ENCODE results near the gene ZNF516.

The ZNF516 gene

DNA sequence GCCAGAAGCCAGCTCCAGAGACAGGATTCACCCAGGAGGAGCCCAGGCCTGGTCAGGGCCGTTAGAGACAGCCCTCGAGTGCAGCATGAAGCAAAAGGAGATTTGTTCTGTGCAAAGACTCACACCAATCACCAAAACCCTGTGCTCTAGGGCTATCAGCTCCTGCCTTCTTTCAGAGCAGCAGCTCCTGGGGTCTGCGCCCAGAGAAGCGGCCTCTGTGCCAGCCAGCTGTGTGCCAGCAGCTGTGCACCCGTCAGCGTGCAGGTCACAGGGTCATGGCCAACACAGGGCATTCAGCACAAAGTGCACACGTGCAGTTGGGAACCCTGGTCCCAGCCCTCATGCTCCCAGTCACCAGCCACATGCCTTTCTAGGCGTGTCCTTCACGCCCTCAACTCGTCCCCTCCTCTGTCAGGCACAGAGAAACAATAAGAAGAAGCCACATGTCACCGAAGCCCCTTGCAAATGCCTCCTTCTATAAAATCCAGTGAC, 49.3 kb downstream of the ZNF516 start:
- H2BK120ac ChIP-seq (ENCODE audit: low read depth, low read length): no peak overlapping the region
- H3K4me3 ChIP-seq (ENCODE audit: low read length): no peak overlapping the region
- H4K8ac ChIP-seq (ENCODE audit: low read depth, low read length): no peak overlapping the region
- H3K18ac ChIP-seq (ENCODE audit: low read length): no peak overlapping the region
- no peaks in the 10 kb centered on the region for H3K79me1 ChIP-seq (ENCODE audit: low read length)
- no peak overlapping the region for H3K27ac ChIP-seq (ENCODE audit: low read depth, low read length)
- H2AK5ac ChIP-seq (ENCODE audit: low read length): no peak overlapping the region
- H3K27me3 ChIP-seq (ENCODE audit: insufficient read depth, low read length, poor library complexity): no peaks in the 10 kb centered on the region
- H3K9ac ChIP-seq (ENCODE audit: low read length): no peak overlapping the region
- H3K4me2 ChIP-seq (ENCODE audit: low read length): no peak overlapping the region
- H3K36me3 ChIP-seq (ENCODE audit: control insufficient read depth, insufficient read depth, low read length): no peaks in the 10 kb centered on the region
- peaks cover 4% of the 10 kb centered on the region for H3K4me1 ChIP-seq (ENCODE audit: control insufficient read depth, low read depth, low read length)
- no peak overlapping the region for H3K23ac ChIP-seq (ENCODE audit: low read length)
- H3K79me2 ChIP-seq (ENCODE audit: control insufficient read depth, insufficient read depth, low read length): no peaks in the 10 kb centered on the region
- no peak overlapping the region for H2BK5ac ChIP-seq (ENCODE audit: low read length)
- H3K56ac ChIP-seq (ENCODE audit: low read length): no peak overlapping the region
- H2BK15ac ChIP-seq (replicated peaks; ENCODE audit: low read depth): no peak overlapping the region
- H4K5ac ChIP-seq (ENCODE audit: low read length): no peak overlapping the region
- no CpG with 5 or more reads among the region's 11 CpGs for WGBS (ENCODE audit: extremely low coverage, insufficient coverage, low lambda C conversion rate)
- H3K4ac ChIP-seq (ENCODE audit: low read depth, low read length): no peak overlapping the region
- DNase-seq: no peak

DNA sequence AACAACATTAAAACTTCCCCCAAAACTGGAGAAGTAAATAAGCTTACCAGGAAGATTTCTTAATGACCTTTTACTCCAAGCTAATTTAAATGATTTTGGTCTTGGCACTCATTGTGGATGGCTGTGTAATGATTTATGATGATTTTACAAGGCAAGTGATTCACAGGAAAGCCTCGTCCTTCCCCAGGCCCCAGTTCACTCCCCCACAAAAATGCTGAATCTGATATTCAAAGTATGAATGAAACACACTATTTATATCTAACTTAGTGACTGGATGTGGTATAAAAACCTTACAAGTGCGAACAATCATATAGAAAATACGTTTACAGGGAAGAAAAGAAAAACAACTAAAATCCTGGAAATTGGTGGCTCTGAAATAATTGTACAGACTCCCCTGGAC, 49.8 kb downstream of the ZNF516 start:
- H3K9ac ChIP-seq (ENCODE audit: low read length): no peak overlapping the region
- H4K8ac ChIP-seq (ENCODE audit: low read depth, low read length): no peak overlapping the region
- no peaks in the 10 kb centered on the region for H3K79me2 ChIP-seq (ENCODE audit: control insufficient read depth, insufficient read depth, low read length)
- WGBS (ENCODE audit: extremely low coverage, insufficient coverage, low lambda C conversion rate): no CpG with 5 or more reads among the region's 3 CpGs
- no peak overlapping the region for H3K4me2 ChIP-seq (ENCODE audit: low read length)
- no peak overlapping the region for H2BK15ac ChIP-seq (replicated peaks; ENCODE audit: low read depth)
- no peak overlapping the region for H3K4me3 ChIP-seq (ENCODE audit: low read length)
- H3K4ac ChIP-seq (ENCODE audit: low read depth, low read length): no peak overlapping the region
- no peak overlapping the region for H3K27ac ChIP-seq (ENCODE audit: low read depth, low read length)
- H3K56ac ChIP-seq (ENCODE audit: low read length): no peak overlapping the region
- no peak overlapping the region for H2BK5ac ChIP-seq (ENCODE audit: low read length)
- H4K5ac ChIP-seq (ENCODE audit: low read length): no peak overlapping the region
- DNase-seq: no peak
- H2BK120ac ChIP-seq (ENCODE audit: low read depth, low read length): no peak overlapping the region
- no peaks in the 10 kb centered on the region for H3K27me3 ChIP-seq (ENCODE audit: insufficient read depth, low read length, poor library complexity)
- no peak overlapping the region for H2AK5ac ChIP-seq (ENCODE audit: low read length)
- no peaks in the 10 kb centered on the region for H3K79me1 ChIP-seq (ENCODE audit: low read length)
- no peaks in the 10 kb centered on the region for H3K36me3 ChIP-seq (ENCODE audit: control insufficient read depth, insufficient read depth, low read length)
- no peak overlapping the region for H3K18ac ChIP-seq (ENCODE audit: low read length)
- no peak overlapping the region for H3K23ac ChIP-seq (ENCODE audit: low read length)
- H3K4me1 ChIP-seq (ENCODE audit: control insufficient read depth, low read depth, low read length): no peaks in the 10 kb centered on the region

DNA sequence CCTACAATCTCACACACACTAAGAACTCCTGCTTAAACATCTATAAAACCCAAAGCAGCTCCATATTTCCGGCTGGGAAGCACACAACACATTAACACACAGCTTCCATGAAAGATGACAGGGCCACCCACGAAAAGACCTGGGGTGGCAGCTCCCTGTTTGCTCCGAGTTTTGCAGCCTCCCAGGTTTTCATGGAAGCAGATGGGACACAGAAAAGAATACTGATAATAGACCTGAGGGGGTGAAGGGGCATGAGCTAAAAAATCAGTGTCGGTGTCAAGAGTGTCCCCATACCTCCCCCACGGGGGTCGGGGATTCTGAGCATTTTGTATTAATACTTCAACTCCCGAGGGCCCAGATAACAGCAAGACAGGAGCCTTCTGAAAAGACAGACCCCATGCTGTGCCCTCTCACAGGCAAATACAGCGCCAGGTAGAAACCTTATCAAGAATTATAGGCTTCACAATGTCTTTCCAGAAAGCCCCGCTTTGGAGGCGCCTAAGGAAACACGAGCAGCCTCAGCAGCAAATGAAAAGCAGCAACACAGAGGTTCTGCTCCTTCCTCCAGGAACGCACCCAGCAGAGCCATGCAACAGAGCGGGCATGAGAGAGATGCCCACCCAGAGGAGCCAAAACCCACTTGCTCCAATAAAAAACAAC, 50.5 kb downstream of the ZNF516 start:
- H3K27me3 ChIP-seq (ENCODE audit: insufficient read depth, low read length, poor library complexity): no peaks in the 10 kb centered on the region
- no peak overlapping the region for H3K9ac ChIP-seq (ENCODE audit: low read length)
- no peak overlapping the region for H3K4ac ChIP-seq (ENCODE audit: low read depth, low read length)
- H3K79me1 ChIP-seq (ENCODE audit: low read length): no peaks in the 10 kb centered on the region
- H3K27ac ChIP-seq (ENCODE audit: low read depth, low read length): no peak overlapping the region
- no peak overlapping the region for H2AK5ac ChIP-seq (ENCODE audit: low read length)
- H3K4me2 ChIP-seq (ENCODE audit: low read length): no peak overlapping the region
- H3K36me3 ChIP-seq (ENCODE audit: control insufficient read depth, insufficient read depth, low read length): no peaks in the 10 kb centered on the region
- H3K23ac ChIP-seq (ENCODE audit: low read length): no peak overlapping the region
- no peak overlapping the region for H3K56ac ChIP-seq (ENCODE audit: low read length)
- no peak overlapping the region for H4K8ac ChIP-seq (ENCODE audit: low read depth, low read length)
- H4K5ac ChIP-seq (ENCODE audit: low read length): no peak overlapping the region
- DNase-seq: no peak
- H2BK120ac ChIP-seq (ENCODE audit: low read depth, low read length): no peak overlapping the region
- no peak overlapping the region for H2BK5ac ChIP-seq (ENCODE audit: low read length)
- H2BK15ac ChIP-seq (replicated peaks; ENCODE audit: low read depth): no peak overlapping the region
- no peaks in the 10 kb centered on the region for H3K79me2 ChIP-seq (ENCODE audit: control insufficient read depth, insufficient read depth, low read length)
- no peaks in the 10 kb centered on the region for H3K4me1 ChIP-seq (ENCODE audit: control insufficient read depth, low read depth, low read length)
- H3K18ac ChIP-seq (ENCODE audit: low read length): no peak overlapping the region
- no CpG with 5 or more reads among the region's 13 CpGs for WGBS (ENCODE audit: extremely low coverage, insufficient coverage, low lambda C conversion rate)
- H3K4me3 ChIP-seq (ENCODE audit: low read length): no peak overlapping the region

DNA sequence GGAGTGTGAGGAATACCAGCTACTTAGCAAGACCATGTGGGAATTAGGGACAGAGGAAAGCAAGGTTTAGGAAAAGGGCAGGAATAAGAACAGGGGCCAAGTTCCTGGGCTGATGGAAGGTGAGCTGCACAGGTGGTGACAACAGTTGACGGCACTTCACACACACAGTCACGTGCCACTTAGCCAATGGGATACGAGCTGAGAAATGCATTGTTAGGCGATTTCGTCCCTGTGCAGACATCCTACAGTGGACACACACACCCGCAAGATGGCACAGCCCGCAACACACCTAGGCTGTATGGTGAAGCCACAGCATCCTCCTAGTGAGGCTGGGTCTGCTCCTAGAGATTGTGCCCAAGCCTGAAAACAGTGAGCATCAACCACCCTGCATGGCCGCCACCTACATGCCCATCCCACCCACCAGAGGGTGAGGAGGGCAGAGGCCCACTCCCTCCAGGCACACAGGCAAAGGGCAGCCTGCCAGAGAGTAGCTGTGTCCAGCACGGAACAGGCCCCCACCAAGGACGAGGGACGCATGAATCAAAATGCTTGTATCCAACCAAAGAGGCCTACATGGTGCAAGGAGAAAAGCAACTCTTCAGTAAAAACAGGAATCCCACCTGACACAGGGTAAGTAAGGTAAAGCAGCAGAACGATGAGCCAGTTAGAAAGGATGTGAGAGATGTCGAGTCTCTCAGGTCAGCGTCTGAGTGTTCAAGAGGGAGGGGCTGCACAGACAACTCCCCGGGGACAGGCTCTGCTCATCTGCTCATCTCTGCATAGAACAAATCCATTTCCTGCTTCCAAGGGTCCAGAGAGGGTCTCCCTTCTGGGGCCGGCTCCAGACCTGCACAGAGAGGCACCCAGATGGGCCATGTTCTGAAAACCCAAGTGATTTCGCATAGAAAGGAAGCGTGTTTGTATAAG, 51.3 kb downstream of the ZNF516 start:
- Histone ChIP-seq H2AK5ac (ENCODE audit: low read length) (no peak overlapping the region), H3K56ac (ENCODE audit: low read length) (no peak overlapping the region), H3K27me3 (ENCODE audit: insufficient read depth, low read length, poor library complexity) (no peaks in the 10 kb centered on the region), H3K4me2 (ENCODE audit: low read length) (no peak overlapping the region), H3K79me2 (ENCODE audit: control insufficient read depth, insufficient read depth, low read length) (no peaks in the 10 kb centered on the region), H3K4me3 (ENCODE audit: low read length) (no peak overlapping the region), H2BK120ac (ENCODE audit: low read depth, low read length) (no peak overlapping the region), H2BK15ac (replicated peaks; ENCODE audit: low read depth) (no peak overlapping the region), H3K36me3 (ENCODE audit: control insufficient read depth, insufficient read depth, low read length) (no peaks in the 10 kb centered on the region), H3K4ac (ENCODE audit: low read depth, low read length) (no peak overlapping the region), H3K27ac (ENCODE audit: low read depth, low read length) (no peak overlapping the region), H3K4me1 (ENCODE audit: control insufficient read depth, low read depth, low read length) (no peaks in the 10 kb centered on the region), H3K9ac (ENCODE audit: low read length) (no peak overlapping the region), H4K5ac (ENCODE audit: low read length) (no peak overlapping the region), H3K23ac (ENCODE audit: low read length) (no peak overlapping the region), H2BK5ac (ENCODE audit: low read length) (no peak overlapping the region), H4K8ac (ENCODE audit: low read depth, low read length) (no peak overlapping the region), H3K79me1 (ENCODE audit: low read length) (no peaks in the 10 kb centered on the region), H3K18ac (ENCODE audit: low read length) (no peak overlapping the region)
- WGBS (ENCODE audit: extremely low coverage, insufficient coverage, low lambda C conversion rate): no CpG with 5 or more reads among the region's 18 CpGs
- no peak for DNase-seq

DNA sequence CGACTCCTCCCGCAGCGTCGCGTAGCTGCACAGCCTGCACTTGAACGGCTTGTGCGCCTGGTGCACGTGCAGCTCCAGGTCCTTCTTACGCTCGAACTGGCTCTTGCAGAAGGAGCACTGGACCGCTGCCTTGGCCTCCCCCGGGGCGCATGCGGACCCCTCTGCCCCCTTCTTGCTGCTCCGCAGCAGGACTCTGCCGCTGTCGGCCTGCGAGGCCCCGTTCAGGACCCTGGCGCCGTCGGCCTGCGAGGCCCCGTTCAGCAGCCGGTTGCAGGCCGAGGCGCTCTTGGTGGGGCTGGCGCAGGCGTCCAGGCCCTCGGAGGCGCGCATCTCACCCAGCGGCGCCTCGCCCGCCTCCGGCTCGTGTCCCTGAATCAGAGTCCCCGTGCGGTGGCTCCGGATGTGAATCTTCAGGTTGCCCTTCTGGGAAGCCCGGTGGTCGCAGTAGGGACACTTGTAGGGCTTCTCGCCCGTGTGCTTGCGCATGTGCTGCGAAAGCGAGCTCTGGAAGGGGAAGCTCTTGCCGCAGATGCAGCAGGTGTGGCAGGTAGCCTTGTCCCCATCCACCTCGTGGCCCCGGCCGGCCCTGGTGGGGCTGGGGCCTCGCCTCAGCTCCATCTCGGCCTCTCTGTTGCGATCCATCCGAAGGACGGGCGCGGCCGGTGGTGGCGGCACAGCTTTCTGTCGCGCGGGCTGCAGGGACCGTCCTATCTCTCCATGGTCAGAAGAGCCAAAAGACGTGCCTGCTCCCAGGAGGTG, 52.5 kb downstream of the ZNF516 start:
- Histone ChIP-seq H3K79me1 (ENCODE audit: low read length) (no peaks in the 10 kb centered on the region), H2BK15ac (replicated peaks; ENCODE audit: low read depth) (no peak overlapping the region), H3K23ac (ENCODE audit: low read length) (no peak overlapping the region), H3K18ac (ENCODE audit: low read length) (no peak overlapping the region), H3K27me3 (ENCODE audit: insufficient read depth, low read length, poor library complexity) (no peaks in the 10 kb centered on the region), H2BK5ac (ENCODE audit: low read length) (no peak overlapping the region), H3K4me2 (ENCODE audit: low read length) (no peak overlapping the region), H3K4me3 (ENCODE audit: low read length) (no peak overlapping the region), H3K36me3 (ENCODE audit: control insufficient read depth, insufficient read depth, low read length) (no peaks in the 10 kb centered on the region), H3K4ac (ENCODE audit: low read depth, low read length) (no peak overlapping the region), H3K27ac (ENCODE audit: low read depth, low read length) (no peak overlapping the region), H2AK5ac (ENCODE audit: low read length) (no peak overlapping the region), H4K8ac (ENCODE audit: low read depth, low read length) (no peak overlapping the region), H3K56ac (ENCODE audit: low read length) (no peak overlapping the region), H3K4me1 (ENCODE audit: control insufficient read depth, low read depth, low read length) (no peaks in the 10 kb centered on the region), H4K5ac (ENCODE audit: low read length) (no peak overlapping the region), H2BK120ac (ENCODE audit: low read depth, low read length) (no peak overlapping the region), H3K9ac (ENCODE audit: low read length) (no peak overlapping the region), H3K79me2 (ENCODE audit: control insufficient read depth, insufficient read depth, low read length) (no peaks in the 10 kb centered on the region)
- no CpG with 5 or more reads among the region's 66 CpGs for WGBS (ENCODE audit: extremely low coverage, insufficient coverage, low lambda C conversion rate)
- DNase-seq: no peak

Data from mesendoderm (in vitro differentiated cells).